K562 (cell line): Measurements from ENCODE around the gene HMCN2.

Experiments
- RBBP5 ChIP-seq: fragments of 200-600 bp; sonication (generic); IDR thresholded peaks from 2 replicates; pipeline ENCODE4 v1.6.1; 2012; ENCODE audit warnings: borderline replicate concordance, mild to moderate bottlenecking, low read length, control low read depth, inconsistent platforms; ENCODE audit not compliant: insufficient read depth, poor library complexity, severe bottlenecking
- ZNF174 ChIP-seq: fragments of 250-450 bp; sonication (Bioruptor Pico); IDR thresholded peaks from 2 replicates; pipeline ENCODE4 v1.4.0; 2020; ENCODE audit warnings: mild to moderate bottlenecking
- TF ChIP-seq, protein P1 (sequence below), 3 experiments: IDR thresholded peaks in 2 of 3; conservative IDR thresholded peaks in 1 of 3; 2 replicates each; pipeline ENCODE4 v1.5.1; 2011 to 2012; ENCODE audit warnings: low read length in 3 of 3, mild to moderate bottlenecking in 3 of 3, control low read depth in 2 of 3, improper control_type of control experiment in 1 of 3, inconsistent platforms in 1 of 3, low read depth in 1 of 3, mixed read lengths in 1 of 3, moderate library complexity in 1 of 3; ENCODE audit not compliant: insufficient read depth in 2 of 3

DNA sequence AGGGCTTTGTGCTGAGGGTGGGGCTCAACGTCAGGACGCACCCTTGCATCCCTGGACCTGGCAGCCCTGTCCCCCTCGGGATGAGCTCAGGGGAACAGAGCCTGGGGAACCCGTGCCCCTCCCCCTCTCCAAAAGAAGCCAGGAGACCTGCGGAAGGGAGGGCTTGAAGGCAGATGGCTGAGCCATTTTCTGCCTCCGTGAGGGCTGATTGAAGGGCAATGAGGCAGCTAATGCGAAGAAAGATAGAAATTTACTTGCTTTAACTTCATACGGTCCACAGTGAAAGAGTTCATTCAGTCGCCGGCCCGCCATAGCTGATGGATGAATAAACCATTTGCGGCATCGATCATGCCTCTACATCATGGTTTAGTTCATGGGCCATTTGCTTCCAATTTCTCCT is 208.0 kb downstream of the HMCN2 start:
- TF ChIP-seq RBBP5 (no peak), ZNF174 (CRISPR knock-in tag) (no peak)
- TF ChIP-seq, protein P1, sequence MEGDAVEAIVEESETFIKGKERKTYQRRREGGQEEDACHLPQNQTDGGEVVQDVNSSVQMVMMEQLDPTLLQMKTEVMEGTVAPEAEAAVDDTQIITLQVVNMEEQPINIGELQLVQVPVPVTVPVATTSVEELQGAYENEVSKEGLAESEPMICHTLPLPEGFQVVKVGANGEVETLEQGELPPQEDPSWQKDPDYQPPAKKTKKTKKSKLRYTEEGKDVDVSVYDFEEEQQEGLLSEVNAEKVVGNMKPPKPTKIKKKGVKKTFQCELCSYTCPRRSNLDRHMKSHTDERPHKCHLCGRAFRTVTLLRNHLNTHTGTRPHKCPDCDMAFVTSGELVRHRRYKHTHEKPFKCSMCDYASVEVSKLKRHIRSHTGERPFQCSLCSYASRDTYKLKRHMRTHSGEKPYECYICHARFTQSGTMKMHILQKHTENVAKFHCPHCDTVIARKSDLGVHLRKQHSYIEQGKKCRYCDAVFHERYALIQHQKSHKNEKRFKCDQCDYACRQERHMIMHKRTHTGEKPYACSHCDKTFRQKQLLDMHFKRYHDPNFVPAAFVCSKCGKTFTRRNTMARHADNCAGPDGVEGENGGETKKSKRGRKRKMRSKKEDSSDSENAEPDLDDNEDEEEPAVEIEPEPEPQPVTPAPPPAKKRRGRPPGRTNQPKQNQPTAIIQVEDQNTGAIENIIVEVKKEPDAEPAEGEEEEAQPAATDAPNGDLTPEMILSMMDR (IDR thresholded peaks at IDR 0.05 in 2 of 3, conservative IDR thresholded peaks at IDR 0.05 in 1 of 3; ENCODE audit: insufficient read depth in 2 of 3, low read depth in 1 of 3, low read length in 3 of 3): no peak
